Cardiac septum (tissue), 1 donor: ENCODE results near the gene FOXB2. TPM values are rescaled to one million over a fixed set of nuclear protein-coding genes. Genes with fewer than 3 reads are reported as not detected.

ENCODE experiments used
- DNase-seq: peaks from one replicate; pipeline ENCODE4 v3.0.0-alpha.2; 2020; ENCODE audit warnings: low spot score
- intact Hi-C: fragments of 100-400 bp; cut with DNase I; formaldehyde crosslinking; loops from one replicate; pipeline ENCODE4 v1.14.0; 2022
- total RNA-seq: library from RNA; stranded (reverse); fragmentation: NEBNext Ultra II Directional; extraction: Animal tissue kit (Norgen Biotek cat#: 25700); gene quantifications from one replicate; pipeline ENCODE4 v1.2.1, GENCODE V29; 2021
- donor health status: DM: no; HTN: no; CAD: no.

Gene FOXB2
- total RNA-seq, 1 donor from 2014 or later = 0.19 TPM

DNA sequence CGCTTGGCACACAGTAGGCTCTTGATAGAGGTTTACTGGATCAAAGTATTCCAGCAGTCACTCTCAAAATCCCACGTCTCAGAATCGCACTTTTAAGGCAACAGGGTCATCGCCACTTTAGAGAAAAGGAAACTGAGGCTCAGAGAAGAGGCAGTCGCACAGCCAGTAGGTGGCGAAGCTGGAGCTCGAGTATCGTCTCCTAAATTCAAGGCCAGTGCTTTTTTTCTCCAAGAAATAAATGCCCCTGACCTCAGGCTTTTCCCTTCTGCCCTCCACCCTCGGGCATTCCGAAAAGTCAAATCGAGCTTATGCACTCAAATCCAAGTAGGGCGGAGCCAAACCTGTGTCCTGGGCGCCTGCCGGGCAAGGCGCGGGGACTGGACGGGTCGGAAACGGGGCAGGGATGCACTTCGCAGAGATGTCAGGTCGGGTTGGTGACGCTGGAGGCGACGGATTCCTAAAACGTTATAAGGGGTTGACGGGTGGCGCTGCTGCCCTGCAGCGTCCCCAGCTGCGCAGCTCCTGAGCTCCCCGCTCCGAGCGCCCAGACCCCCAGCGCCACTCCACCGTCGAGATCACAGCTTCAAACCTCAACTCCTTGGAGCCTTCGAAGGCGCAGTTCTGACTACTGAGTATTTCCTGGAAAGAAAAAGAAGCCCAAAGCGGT lies 4.7 kb upstream of the FOXB2 start:
- DNase-seq = no peak
- intact Hi-C loops = no loop called here

DNA sequence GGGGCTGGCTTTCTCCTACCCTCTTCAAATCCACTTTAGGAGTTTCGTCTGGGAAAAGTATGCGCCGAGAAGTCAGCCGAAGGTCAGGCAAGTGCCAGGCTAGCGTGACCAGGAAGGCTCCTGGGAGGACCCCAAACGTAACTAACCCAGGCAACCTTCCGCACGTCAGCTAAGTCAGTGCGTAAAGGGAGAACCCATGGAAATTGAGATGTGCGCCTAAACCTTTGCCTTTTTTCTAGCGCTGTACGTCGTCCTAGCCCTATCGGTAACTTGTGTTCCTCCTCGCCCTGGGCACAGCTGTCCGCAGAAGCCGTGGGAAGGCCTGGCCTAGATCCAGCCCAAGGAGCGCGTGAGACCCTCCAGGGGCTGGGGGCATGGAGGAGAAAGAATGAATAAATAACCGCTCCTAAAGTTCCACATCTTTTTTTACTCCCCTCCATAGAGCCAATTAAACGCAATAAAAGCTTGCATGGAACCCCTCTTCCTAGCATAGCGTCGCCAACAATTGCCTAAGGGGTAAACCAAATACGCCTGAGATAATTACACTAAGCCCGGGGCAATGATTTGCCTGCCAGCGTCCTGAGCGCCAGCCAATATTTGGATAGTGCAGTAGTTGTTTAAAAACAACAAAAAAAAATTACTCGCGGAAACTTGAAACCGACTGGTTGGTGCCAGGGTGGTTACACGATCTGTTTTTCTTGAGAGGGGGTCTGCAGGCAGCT lies 4.0 kb upstream of the FOXB2 start:
- intact Hi-C loops = no loop called here
- DNase-seq = no peak

- DNase-seq = no peak
- intact Hi-C loops = no loop called here
Measured at GRCh38 chr9:77016121-77016525, 3.3 kb upstream of the FOXB2 start.

- intact Hi-C loops = no loop called here
- no peak for DNase-seq
Measured at GRCh38 chr9:77016526-77017504, 2.6 kb upstream of the FOXB2 start.

DNA sequence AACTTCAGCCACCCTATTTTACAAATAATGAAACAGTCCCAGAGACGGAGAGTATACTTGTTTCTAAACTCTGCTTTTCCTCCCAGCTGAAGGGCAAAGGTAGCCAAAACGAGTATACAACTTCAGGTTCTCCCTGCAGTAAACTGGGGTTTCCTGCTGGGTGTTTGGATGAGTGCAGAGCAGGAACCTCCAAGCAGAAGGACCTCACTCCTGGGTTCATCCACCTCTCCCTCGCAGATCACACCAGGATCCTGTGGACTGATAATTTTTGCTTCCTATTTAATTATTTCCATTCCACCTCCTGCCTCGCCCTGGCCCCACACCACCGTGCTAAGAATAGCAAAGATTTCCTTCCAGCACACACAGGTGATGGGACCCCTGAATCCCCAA lies 2.0 kb upstream of the FOXB2 start:
- intact Hi-C loops = no loop called here
- no peak for DNase-seq

DNA sequence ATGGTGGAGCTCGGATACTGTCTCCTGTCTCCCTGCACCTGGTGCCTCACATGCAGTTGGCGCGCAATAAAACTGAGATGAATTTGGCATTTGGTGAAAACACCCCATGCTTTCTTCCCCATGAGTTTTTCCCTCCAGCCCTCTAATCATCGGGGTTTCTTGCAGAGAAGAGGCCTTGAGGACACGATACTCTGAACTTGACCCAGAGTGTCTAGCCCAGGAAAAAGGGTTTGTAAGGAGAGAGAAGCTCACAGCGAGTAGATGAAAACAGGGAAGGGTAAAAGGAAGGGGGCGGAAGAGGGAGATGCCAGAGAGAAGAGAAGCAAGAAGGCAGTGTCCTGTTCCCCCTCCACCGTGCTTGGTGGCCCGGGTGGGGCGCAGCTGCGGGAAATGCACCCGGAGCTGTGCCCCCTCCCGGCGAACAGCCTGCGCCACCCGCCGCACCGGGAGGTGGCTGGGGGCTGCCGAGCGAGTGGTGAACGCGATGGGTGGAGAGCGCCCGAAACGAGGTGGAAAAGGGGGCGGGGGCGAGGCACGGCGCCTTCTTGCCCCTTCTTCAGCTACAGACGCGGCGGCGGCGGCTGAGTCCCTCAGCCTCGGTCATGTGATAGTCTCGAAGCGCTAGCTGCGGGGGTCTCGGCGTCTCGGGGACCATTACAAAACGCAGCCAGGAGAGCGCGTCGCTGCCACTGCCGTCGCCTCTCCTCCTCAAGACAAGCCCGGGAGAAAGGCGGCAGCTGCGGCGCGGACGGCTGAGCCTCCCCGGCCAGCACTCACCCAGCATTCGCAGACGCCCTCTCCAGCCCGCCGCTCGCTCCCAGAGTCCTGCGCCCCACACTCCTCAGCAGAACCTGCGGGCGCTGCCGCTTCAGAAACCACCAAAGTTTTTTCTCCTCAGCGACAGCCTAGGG lies 1.1 kb upstream of the FOXB2 start:
- intact Hi-C loops = no loop called here
- no peak for DNase-seq

DNA sequence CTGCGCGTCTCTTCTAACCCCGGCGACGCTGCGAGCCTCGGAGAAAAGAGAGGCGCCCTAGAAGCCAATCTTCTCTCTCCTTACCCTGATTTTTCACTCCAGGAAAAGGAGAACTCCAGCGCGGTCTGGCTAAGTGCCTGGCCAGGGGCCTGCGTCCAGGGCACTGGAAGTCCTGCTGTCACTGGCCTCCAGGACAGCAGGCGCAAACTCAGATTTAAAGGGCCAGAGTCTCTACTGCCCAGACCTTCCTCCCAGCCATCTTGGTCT lies 553 bp upstream of the FOXB2 start:
- DNase-seq = no peak
- intact Hi-C loops = no loop called here

DNA sequence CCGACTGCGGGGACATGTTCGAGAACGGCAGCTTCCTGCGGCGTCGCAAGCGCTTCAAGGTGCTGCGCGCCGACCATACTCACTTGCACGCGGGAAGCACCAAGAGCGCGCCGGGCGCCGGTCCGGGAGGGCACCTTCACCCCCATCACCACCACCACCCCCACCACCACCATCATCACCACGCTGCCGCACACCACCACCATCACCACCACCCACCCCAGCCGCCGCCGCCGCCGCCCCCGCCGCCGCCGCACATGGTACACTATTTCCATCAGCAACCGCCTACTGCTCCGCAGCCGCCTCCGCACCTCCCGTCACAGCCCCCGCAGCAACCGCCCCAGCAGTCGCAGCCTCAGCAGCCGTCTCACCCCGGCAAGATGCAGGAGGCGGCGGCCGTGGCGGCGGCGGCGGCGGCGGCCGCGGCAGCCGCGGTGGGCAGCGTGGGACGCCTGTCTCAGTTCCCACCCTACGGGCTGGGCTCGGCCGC lies 514 bp downstream of the FOXB2 start:
- no peak for DNase-seq
- intact Hi-C loops = no loop called here

GRCh38 chr9:77020413-77021290 lies 1.2 kb downstream of the FOXB2 start:
- intact Hi-C loops = no loop called here
- DNase-seq = no peak

DNA sequence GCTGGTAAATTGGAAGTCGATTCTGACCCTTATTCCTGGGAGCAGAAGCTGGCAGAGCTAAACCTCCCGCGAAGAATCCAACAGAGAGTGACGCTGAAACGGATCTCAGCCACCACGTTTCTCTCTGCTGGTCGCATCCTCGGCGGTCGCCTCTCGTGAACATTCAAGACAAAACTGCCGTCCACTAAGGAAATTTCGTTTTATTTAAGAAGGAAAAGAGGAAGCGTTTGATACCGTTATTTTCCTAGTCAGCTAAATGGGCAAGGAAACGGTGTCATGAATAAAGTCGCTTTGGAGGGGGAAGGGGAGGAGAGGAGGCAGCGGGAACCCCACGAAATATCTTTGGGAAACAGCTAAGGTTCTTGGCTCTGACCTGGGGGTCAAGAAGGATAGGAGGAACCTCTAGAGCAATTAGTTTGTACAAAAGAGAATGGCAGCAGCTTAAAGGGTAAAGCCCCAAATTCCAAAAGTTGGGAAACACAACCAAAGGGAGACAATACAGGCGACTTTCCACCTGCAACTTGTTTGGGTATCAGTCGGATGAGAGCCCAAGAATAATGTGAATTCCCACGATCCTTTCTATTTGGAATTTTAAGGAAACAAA lies 1.9 kb downstream of the FOXB2 start:
- DNase-seq = no peak
- intact Hi-C loops = no loop called here

- DNase-seq = no peak
- intact Hi-C loops = no loop called here
Measured at GRCh38 chr9:77021922-77022782, 2.7 kb downstream of the FOXB2 start.

GRCh38 chr9:77022783-77023440 lies 3.5 kb downstream of the FOXB2 start:
- DNase-seq = no peak
- intact Hi-C loops = no loop called here

DNA sequence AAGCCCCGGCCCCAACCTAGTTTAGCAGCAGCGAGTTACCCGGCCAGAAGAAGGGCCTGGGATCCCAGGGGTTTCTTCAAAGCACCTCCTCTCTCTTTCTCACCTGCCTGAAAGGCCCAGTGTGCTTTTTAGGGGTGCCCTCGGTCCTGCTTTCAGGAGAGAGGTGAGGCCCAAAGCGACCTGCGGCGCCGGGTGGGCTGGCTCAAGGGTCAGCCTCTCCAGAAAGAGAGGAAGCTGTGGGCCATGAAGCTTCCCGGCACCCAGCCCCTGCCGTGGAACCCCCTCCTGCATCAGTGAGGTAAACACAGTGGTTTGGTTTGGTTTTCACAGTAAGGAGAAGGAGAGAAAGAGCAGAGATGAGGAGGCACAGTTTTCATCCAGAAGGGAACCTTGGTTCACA lies 4.3 kb downstream of the FOXB2 start:
- no peak for DNase-seq
- intact Hi-C loops = no loop called here

DNA sequence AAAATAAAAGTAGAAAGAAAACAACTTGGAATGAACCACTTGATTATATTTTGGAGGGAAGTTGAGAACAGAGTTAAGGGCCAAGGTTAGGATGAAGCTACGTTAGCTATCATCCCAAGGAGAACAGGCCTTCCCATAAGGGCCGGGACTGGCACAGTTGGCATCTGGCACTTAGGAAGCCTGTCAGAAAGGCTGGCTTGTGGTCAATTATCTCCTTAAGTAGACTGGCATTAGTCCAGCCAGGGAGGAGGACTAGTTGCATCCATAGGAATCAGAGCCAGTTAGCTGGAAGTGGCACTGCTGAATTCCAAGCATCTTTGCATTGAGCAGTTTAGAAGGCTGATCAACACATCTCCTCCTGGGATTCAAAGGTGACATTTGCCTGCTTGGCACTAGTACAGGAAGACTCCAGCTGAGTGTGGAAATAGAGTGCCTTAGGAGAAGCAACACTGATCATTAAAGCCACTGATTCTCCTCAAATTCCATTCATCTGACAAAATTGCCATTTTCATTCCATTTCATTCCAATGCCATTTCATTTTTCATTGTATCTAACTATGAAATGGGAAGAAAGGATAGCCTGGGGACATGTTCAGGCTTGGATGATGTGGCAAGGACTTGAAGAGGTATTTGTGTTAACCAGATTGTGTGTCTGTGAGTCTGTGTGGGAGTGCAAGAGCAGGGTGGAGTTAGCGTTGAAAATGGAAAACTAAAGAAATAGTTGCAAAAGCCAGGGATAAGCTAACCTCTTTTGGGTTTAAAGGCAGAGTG lies 5.5 kb downstream of the FOXB2 start:
- DNase-seq = no peak
- intact Hi-C loops = no loop called here

GRCh38 chr9:77028478-77028877 lies 9.0 kb downstream of the FOXB2 start:
- intact Hi-C loops = no loop called here
- DNase-seq = no peak

- intact Hi-C loops = no loop called here
Measured at GRCh38 chr9:77030045-77030444, 10.6 kb downstream of the FOXB2 start.

More at GRCh38 chr9:77030045-77030444, 10.6 kb downstream of the FOXB2 start:
- DNase-seq = no peak
